WERI-Rb-1 (cell line): ENCODE results near the gene IMPDH1.

ENCODE experiments used
- DNase-seq: peaks from one replicate; pipeline ENCODE4 v3.0.0-alpha.2; 2020
- H3K27ac ChIP-seq: fragments of 250-450 bp; sonication (Bioruptor Pico); 2 replicates; pipeline ENCODE4 v1.5.1; 2020; ENCODE audit warnings: mild to moderate bottlenecking, moderate library complexity
- H3K27me3 ChIP-seq: fragments of 250-450 bp; sonication (Bioruptor Pico); 2 replicates; pipeline ENCODE4 v1.5.1; 2021; ENCODE audit warnings: mild to moderate bottlenecking, low read depth, moderate library complexity; ENCODE audit not compliant: insufficient read depth, severe bottlenecking
- H3K36me3 ChIP-seq: fragments of 250-450 bp; sonication (Bioruptor Pico); 2 replicates; pipeline ENCODE4 v1.5.1; 2020; ENCODE audit warnings: mild to moderate bottlenecking, moderate library complexity
- H3K4me3 ChIP-seq: 2 replicates; pipeline ENCODE4 v1.5.1; 2011; ENCODE audit warnings: low read depth, mild to moderate bottlenecking, control low read depth, low read length
- H3K9me3 ChIP-seq: fragments of 250-450 bp; sonication (Bioruptor Pico); 2 replicates; pipeline ENCODE4 v1.5.1; 2021; ENCODE audit warnings: mild to moderate bottlenecking, moderate library complexity; ENCODE audit not compliant: severe bottlenecking
- CTCF ChIP-seq: IDR thresholded peaks from 2 replicates; pipeline ENCODE4 v1.5.1; 2011; ENCODE audit warnings: low read depth, mild to moderate bottlenecking, control low read depth, inconsistent platforms, low read length

Gene IMPDH1

DNA sequence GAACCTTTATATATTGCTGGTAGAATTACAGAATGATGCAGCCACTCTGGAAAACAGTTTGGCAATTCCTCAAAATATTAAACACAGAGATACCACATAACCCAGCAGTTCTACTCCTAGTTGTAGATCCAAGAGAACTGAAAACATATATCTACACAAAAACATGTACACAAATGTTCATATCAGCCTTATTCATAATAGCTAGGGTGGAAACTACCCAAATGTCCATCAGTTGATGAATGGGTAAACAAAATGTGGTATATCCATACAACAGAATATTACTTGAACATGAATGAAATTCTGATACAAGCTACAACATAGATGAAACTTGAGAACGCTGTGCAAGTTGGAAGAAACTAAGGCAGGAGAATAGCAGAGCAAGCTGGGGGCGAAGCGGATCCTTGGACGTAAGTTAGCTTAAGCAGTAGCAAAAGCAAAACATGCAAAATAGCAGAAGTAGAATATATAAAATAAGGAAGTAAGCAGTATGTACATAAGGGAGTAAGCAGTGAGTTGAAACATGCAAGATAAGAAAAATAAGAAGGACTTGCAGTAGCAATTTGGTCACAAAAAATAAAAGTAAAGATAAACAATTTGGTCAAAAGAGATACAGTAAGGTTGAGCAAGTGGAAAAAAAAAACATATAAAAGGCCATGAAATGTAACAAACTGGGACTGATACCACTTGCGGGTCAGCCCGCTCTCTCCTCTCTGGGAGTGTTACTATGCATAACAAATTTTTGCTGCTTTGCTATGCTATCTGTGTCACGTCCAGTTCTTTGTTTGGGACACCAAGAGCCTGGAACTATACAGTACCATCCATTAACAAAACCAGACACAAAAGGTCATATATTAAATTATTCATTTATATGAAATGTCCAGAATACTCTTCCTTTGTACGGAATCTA, 27.9 kb upstream of the IMPDH1 start:
- DNase-seq: no peak
- H3K27me3 ChIP-seq: no peaks in the 10 kb centered on the region
- no peak for TF ChIP-seq CTCF
- H3K27ac ChIP-seq: no peak overlapping the region
- H3K36me3 ChIP-seq: no peaks in the 10 kb centered on the region
- no peak overlapping the region for H3K4me3 ChIP-seq
- no peaks in the 10 kb centered on the region for H3K9me3 ChIP-seq

GRCh38 chr7:128435327-128435686, 25.5 kb upstream of the IMPDH1 start:
- DNase-seq: no peak
- TF ChIP-seq CTCF: no peak
- Histone ChIP-seq H3K27ac (no peak overlapping the region), H3K4me3 (no peak overlapping the region), H3K36me3 (no peaks in the 10 kb centered on the region), H3K27me3 (no peaks in the 10 kb centered on the region), H3K9me3 (no peaks in the 10 kb centered on the region)

- TF ChIP-seq CTCF: no peak
- H3K9me3 ChIP-seq: no peaks in the 10 kb centered on the region
- no peak overlapping the region for H3K27ac ChIP-seq
- H3K36me3 ChIP-seq: no peaks in the 10 kb centered on the region
- H3K27me3 ChIP-seq: no peaks in the 10 kb centered on the region
- H3K4me3 ChIP-seq: no peak overlapping the region
- no peak for DNase-seq
These were observed 24.9 kb upstream of the IMPDH1 start for GRCh38 chr7:128434413-128435326.

DNA sequence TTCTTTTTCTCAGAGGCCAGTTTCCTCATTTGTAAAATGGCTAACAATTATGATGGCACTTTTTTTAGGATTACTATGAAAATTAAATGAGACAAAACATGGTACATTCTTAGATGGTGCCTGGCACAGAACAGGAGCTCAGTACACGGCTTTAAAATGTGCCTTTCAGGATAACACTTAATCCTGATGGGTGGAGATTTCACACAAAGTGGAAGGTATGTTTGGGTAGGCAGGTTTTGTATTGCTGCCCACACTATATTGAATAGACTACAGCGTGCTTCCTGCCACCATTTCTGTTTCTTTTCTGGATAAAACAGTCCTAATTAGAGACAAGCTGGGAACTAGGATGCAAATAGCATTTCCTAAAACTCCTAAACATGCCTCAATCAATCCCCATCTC, 22.0 kb upstream of the IMPDH1 start:
- no peaks in the 10 kb centered on the region for H3K27me3 ChIP-seq
- DNase-seq: no peak
- H3K9me3 ChIP-seq: no peaks in the 10 kb centered on the region
- H3K36me3 ChIP-seq: no peaks in the 10 kb centered on the region
- TF ChIP-seq CTCF: no peak
- H3K4me3 ChIP-seq: no peak overlapping the region
- H3K27ac ChIP-seq: no peak overlapping the region

DNA sequence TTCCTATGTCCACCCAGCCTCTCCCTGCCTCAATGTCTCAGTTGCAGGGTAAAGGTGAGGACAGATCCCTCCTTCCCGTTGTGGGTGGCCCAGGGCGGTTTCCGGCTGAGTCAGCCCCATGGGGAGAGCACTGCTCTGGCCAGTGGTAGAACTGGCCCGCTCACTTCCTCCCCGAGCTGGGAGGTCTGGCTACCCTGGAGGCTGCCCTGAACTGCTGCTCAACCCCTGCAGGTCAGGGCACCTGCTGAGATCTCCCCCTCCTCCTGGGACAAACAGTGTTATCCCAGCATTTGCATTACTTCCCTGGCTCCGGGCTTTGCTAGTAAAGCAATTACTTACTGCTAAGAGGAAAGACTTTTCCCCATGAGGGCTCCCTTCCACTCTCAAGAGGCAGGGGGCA, 21.4 kb upstream of the IMPDH1 start:
- H3K27ac ChIP-seq: no peak overlapping the region
- H3K27me3 ChIP-seq: no peaks in the 10 kb centered on the region
- DNase-seq: no peak
- H3K9me3 ChIP-seq: no peaks in the 10 kb centered on the region
- H3K36me3 ChIP-seq: no peaks in the 10 kb centered on the region
- TF ChIP-seq CTCF: no peak
- no peak overlapping the region for H3K4me3 ChIP-seq
